ENCODE results near the gene CNNM1. TPM values are rescaled to one million over a fixed set of nuclear protein-coding genes. Genes with fewer than 3 reads are reported as not detected.
A peak's percentile ranks its signal among the peaks of the same experiment; 100 is the strongest.

CNNM1 gene
- total and polyA plus RNA-seq, 4 donors = 1.6 to 7.5 (median 6.6) TPM

DNA sequence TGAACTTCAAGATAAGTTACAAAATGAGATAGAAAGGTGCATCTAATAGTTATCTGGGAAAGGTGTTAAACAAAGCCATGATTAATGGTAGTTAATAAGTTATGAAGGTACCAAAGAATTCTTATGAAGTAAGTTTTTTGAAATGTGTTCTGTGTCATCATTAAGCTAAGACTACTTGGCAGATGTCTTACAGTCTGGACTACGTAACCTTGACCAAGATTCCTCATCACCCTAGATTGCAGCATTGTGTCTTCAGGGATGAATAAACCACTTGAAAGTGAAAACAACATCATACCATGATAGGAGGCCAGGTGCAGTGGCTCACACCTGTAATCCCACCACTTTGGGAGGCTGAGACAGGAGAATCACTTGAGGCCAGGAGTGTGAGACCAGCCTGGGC is 53.0 kb downstream of the CNNM1 start:
- H3K36me3 ChIP-seq (ENCODE audit: control insufficient read depth, insufficient read depth, low read length) = no peaks in the 10 kb centered on the region
- no peaks in the 10 kb centered on the region for H3K27me3 ChIP-seq (ENCODE audit: control insufficient read depth, insufficient read depth, low read length)
- WGBS (ENCODE audit: insufficient coverage) = no CpG with 5 or more reads among the region's 1 CpG
- no peaks in the 10 kb centered on the region for H3K9me3 ChIP-seq (ENCODE audit: control insufficient read depth, insufficient read depth, low read length)
- DNase-seq (ENCODE audit: low read depth in 4 of 6, low spot score in 6 of 6) = no peak
- no peaks in the 10 kb centered on the region for H3K4me1 ChIP-seq (ENCODE audit: control insufficient read depth, insufficient read depth, low read length)
- H3K27ac ChIP-seq (ENCODE audit: low read depth, low read length) = no peak overlapping the region
- no peak overlapping the region for H3K4me3 ChIP-seq (ENCODE audit: low read depth, low read length)

DNA sequence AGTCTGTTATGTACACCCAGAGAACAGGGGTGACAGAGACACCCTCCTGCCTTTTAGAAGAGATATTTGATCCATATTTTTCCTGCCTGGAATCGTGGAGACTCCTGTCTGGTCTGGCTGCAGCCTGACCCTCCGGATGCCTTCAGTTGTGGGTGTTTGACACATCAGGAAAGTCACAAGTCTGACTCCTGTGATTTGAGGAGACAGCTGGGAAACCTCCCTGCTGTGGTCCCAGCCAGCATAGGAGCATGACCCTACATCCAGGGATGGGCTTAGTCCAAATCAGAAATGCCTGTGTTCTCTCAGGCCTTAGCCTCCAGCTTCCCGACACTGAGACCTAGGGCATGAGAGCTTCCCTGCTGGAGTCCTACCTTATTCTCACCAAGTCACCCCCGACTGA is 57.9 kb downstream of the CNNM1 start:
- 93% methylated on average over 2 of the region's 4 CpGs for WGBS (ENCODE audit: insufficient coverage)

GRCh38 chr10:99387541-99387940 is 58.4 kb downstream of the CNNM1 start:
- 90% methylated on average over 9 of the region's 11 CpGs for WGBS (ENCODE audit: insufficient coverage)
- no peak overlapping the region for H3K4me3 ChIP-seq (ENCODE audit: low read depth, low read length)
- H3K4me1 ChIP-seq (ENCODE audit: control insufficient read depth, insufficient read depth, low read length) = peaks cover 1% of the 10 kb centered on the region
- no peaks in the 10 kb centered on the region for H3K27me3 ChIP-seq (ENCODE audit: control insufficient read depth, insufficient read depth, low read length)
- no peak for DNase-seq (ENCODE audit: low read depth in 4 of 6, low spot score in 6 of 6)
- no peak overlapping the region for H3K27ac ChIP-seq (ENCODE audit: low read depth, low read length)
- no peaks in the 10 kb centered on the region for H3K9me3 ChIP-seq (ENCODE audit: control insufficient read depth, insufficient read depth, low read length)
- peaks cover 17% of the 10 kb centered on the region for H3K36me3 ChIP-seq (ENCODE audit: control insufficient read depth, insufficient read depth, low read length)

More for the DNA sequence above, 57.9 kb downstream of the CNNM1 start:
- Histone ChIP-seq H3K4me1 (ENCODE audit: control insufficient read depth, insufficient read depth, low read length) (no peaks in the 10 kb centered on the region), H3K9me3 (ENCODE audit: control insufficient read depth, insufficient read depth, low read length) (no peaks in the 10 kb centered on the region), H3K27me3 (ENCODE audit: control insufficient read depth, insufficient read depth, low read length) (no peaks in the 10 kb centered on the region), H3K4me3 (ENCODE audit: low read depth, low read length) (no peak overlapping the region), H3K36me3 (ENCODE audit: control insufficient read depth, insufficient read depth, low read length) (peaks cover 17% of the 10 kb centered on the region), H3K27ac (ENCODE audit: low read depth, low read length) (no peak overlapping the region)
- DNase-seq (ENCODE audit: low read depth in 4 of 6, low spot score in 6 of 6) = no peak

- Histone ChIP-seq H3K27ac (ENCODE audit: low read depth, low read length) (no peak overlapping the region), H3K4me1 (ENCODE audit: control insufficient read depth, insufficient read depth, low read length) (peaks cover 9% of the 10 kb centered on the region), H3K9me3 (ENCODE audit: control insufficient read depth, insufficient read depth, low read length) (no peaks in the 10 kb centered on the region), H3K27me3 (ENCODE audit: control insufficient read depth, insufficient read depth, low read length) (no peaks in the 10 kb centered on the region), H3K4me3 (ENCODE audit: low read depth, low read length) (no peak overlapping the region), H3K36me3 (ENCODE audit: control insufficient read depth, insufficient read depth, low read length) (peaks cover 27% of the 10 kb centered on the region)
- 89% methylated on average over 6 of the region's 9 CpGs for WGBS (ENCODE audit: insufficient coverage)
- no peak for DNase-seq (ENCODE audit: low read depth in 4 of 6, low spot score in 6 of 6)
These were observed 60.7 kb downstream of the CNNM1 start for GRCh38 chr10:99389729-99390480.

DNA sequence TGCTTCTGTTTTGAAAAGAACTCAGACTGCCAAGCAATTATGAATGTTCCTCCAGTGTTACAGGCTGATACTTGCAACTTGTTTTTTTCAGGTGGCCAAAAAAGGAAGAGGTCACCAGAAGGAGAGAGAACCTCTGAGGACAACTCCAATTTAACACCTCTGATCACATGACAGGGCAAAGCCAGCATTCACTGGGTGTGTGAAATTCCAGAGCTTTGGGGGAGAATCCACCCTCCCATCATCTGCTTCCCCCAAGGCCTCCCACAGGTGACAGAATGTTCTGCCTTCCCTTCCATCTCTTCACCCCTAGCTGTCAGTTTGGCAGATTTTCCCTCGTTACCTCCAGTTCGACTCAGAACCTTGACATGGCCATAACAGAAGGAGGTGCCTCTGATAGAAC is 62.2 kb downstream of the CNNM1 start:
- H3K36me3 ChIP-seq (ENCODE audit: control insufficient read depth, insufficient read depth, low read length) = peaks cover 27% of the 10 kb centered on the region
- H3K9me3 ChIP-seq (ENCODE audit: control insufficient read depth, insufficient read depth, low read length) = no peaks in the 10 kb centered on the region
- no peaks in the 10 kb centered on the region for H3K27me3 ChIP-seq (ENCODE audit: control insufficient read depth, insufficient read depth, low read length)
- DNase-seq (ENCODE audit: low read depth in 4 of 6, low spot score in 6 of 6) = no peak
- no peak overlapping the region for H3K4me3 ChIP-seq (ENCODE audit: low read depth, low read length)
- WGBS (ENCODE audit: insufficient coverage) = 80% methylated on average over 2 of the region's 2 CpGs
- H3K27ac ChIP-seq (ENCODE audit: low read depth, low read length) = no peak overlapping the region
- H3K4me1 ChIP-seq (ENCODE audit: control insufficient read depth, insufficient read depth, low read length) = peaks cover 9% of the 10 kb centered on the region

DNA sequence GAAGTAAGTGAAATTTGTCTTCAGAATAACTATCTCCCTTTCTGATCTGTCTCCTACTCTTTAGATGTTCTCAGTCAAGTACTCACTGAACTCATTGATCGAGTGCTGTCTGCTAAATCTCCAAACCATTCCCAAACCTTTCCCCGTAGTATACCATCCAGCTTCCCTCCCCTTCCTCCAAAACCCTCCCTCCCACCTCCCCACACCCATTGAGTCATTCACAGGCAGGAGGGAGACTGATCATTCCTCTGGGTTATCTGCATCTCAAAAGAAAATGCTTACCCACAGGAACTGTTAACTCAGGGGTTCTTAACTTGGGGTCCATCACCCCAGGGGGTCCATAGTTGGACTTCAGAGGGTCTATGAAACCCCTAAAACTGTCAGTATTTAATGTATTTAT is 63.9 kb downstream of the CNNM1 start:
- Histone ChIP-seq H3K27me3 (ENCODE audit: control insufficient read depth, insufficient read depth, low read length) (no peaks in the 10 kb centered on the region), H3K36me3 (ENCODE audit: control insufficient read depth, insufficient read depth, low read length) (peaks cover 25% of the 10 kb centered on the region), H3K4me1 (ENCODE audit: control insufficient read depth, insufficient read depth, low read length) (peaks cover 9% of the 10 kb centered on the region), H3K27ac (ENCODE audit: low read depth, low read length) (no peak overlapping the region), H3K9me3 (ENCODE audit: control insufficient read depth, insufficient read depth, low read length) (no peaks in the 10 kb centered on the region), H3K4me3 (ENCODE audit: low read depth, low read length) (no peak overlapping the region)
- no peak for DNase-seq (ENCODE audit: low read depth in 4 of 6, low spot score in 6 of 6)
- 63% methylated on average over 2 of the region's 2 CpGs for WGBS (ENCODE audit: insufficient coverage)

DNA sequence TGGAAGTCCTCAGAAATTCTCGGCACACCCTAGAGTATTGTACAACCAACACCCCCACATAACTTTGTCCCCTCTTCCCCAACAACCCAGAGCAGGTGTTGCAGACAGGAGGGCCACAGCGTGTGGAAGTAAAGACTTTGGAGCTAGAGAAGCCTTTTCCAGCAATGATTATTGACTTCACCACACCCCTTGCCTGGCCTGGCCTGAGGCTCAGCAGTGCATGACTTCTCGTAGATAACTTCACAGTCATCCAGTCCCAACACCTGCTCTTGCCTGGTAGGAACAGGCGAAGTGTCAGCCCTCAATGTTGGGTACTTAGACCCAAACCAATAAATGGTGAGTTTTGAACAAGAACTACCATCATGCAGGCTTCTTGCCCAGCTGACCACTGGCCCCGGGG is 64.5 kb downstream of the CNNM1 start:
- H3K27me3 ChIP-seq (ENCODE audit: control insufficient read depth, insufficient read depth, low read length) = no peaks in the 10 kb centered on the region
- no peak for DNase-seq (ENCODE audit: low read depth in 4 of 6, low spot score in 6 of 6)
- 86% methylated on average over 4 of the region's 5 CpGs for WGBS (ENCODE audit: insufficient coverage)
- H3K9me3 ChIP-seq (ENCODE audit: control insufficient read depth, insufficient read depth, low read length) = no peaks in the 10 kb centered on the region
- peaks cover 9% of the 10 kb centered on the region for H3K4me1 ChIP-seq (ENCODE audit: control insufficient read depth, insufficient read depth, low read length)
- H3K4me3 ChIP-seq (ENCODE audit: low read depth, low read length) = no peak overlapping the region
- no peak overlapping the region for H3K27ac ChIP-seq (ENCODE audit: low read depth, low read length)
- peaks cover 22% of the 10 kb centered on the region for H3K36me3 ChIP-seq (ENCODE audit: control insufficient read depth, insufficient read depth, low read length)

DNA sequence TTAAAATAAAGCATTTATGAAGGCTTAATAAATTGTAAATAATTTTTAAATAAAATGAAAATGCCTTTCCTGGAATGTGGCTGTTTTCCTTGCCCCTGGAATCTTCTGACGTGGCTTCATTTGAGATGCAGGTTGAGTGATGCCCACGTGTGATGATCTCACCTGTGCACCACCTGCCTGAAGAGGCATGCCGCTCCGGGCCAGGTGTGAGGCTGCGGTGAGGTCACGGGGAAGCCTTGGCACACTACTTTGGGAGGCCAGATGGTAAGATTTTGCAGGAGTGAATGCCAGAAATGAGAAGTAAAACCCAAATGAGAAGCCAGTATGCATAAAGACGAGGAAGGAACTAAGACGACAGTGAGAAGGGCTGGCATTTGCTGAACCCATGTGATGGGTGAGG is 65.1 kb downstream of the CNNM1 start:
- H3K36me3 ChIP-seq (ENCODE audit: control insufficient read depth, insufficient read depth, low read length) = peaks cover 25% of the 10 kb centered on the region
- peaks cover 9% of the 10 kb centered on the region for H3K4me1 ChIP-seq (ENCODE audit: control insufficient read depth, insufficient read depth, low read length)
- DNase-seq (ENCODE audit: low read depth in 4 of 6, low spot score in 6 of 6) = no peak
- 87% methylated on average over 8 of the region's 8 CpGs for WGBS (ENCODE audit: insufficient coverage)
- no peak overlapping the region for H3K27ac ChIP-seq (ENCODE audit: low read depth, low read length)
- no peaks in the 10 kb centered on the region for H3K27me3 ChIP-seq (ENCODE audit: control insufficient read depth, insufficient read depth, low read length)
- H3K4me3 ChIP-seq (ENCODE audit: low read depth, low read length) = no peak overlapping the region
- H3K9me3 ChIP-seq (ENCODE audit: control insufficient read depth, insufficient read depth, low read length) = no peaks in the 10 kb centered on the region

DNA sequence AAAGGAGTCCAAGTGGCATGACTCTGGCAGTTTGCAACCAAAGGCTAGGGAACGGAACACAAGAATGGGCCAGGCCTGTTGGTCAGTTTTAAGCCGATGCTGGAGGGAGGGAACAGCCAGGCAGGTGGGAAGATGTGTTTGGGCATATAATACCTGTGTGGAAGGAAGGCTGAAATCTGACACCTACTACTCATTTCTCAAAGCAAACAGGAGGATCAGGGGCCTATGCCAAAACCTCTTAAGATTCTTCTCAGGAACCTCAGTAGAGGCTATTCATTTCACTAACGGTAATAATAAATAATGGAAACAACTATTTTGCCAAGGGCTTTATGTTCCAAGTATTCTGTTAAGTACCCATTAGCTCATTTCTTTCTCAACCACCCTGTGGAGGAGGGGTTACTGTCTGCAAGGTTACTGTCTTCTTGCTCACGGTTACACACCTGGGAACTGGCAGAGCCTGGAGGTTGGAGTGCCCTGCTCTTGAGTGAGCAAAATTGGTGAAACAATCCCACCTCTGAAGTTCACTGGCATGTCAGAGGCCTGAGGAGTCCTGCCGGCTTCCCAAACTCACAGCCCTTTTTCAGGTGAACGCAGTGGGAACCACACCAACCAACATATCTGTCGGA is 65.7 kb downstream of the CNNM1 start:
- Histone ChIP-seq H3K27ac (ENCODE audit: low read depth, low read length) (no peak overlapping the region), H3K4me3 (ENCODE audit: low read depth, low read length) (no peak overlapping the region), H3K27me3 (ENCODE audit: control insufficient read depth, insufficient read depth, low read length) (no peaks in the 10 kb centered on the region), H3K4me1 (ENCODE audit: control insufficient read depth, insufficient read depth, low read length) (peaks cover 9% of the 10 kb centered on the region), H3K36me3 (ENCODE audit: control insufficient read depth, insufficient read depth, low read length) (peaks cover 30% of the 10 kb centered on the region), H3K9me3 (ENCODE audit: control insufficient read depth, insufficient read depth, low read length) (no peaks in the 10 kb centered on the region)
- peak in 1 of 6 donors; percentile 28 for DNase-seq (ENCODE audit: low read depth in 4 of 6, low spot score in 6 of 6)
- 84% methylated on average over 2 of the region's 7 CpGs for WGBS (ENCODE audit: insufficient coverage)

All from spinal cord (tissue), 10 donors.